NCI-H82 treated with DMSO at 0.1 percent for 48 hours (cell line): ENCODE data around the gene SERAC1.
"Not testable (repeated sequence)": the region's sequence is repeated elsewhere in the genome, so short reads cannot be mapped to it uniquely, and the experiment has no call there.

Experiments
- DNase-seq: peaks from one replicate; lab custom pipeline; 2025; ENCODE audit not compliant: unreplicated experiment; lab: John Stamatoyannopoulos, UW

SERAC1 gene

DNA sequence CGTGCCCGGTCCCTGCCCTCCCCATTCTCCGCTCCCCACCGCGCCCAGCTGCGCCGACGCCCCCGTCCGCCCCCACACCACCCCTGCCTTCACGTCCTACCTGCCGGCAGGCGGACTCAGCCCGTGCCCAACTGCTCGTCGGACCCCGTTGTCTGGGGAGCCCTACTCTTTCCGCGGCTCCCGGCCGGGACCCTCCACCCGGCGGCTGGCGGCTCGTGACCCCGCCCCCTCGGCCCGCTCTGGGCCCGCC, at the start of gene SERAC1:
Gene SERAC1, minus strand, starts transcription at position 223 of the 250 bp plus-strand sequence. CDS start 9,899 bp downstream, outside the sequence.
- no peak for DNase-seq

DNA sequence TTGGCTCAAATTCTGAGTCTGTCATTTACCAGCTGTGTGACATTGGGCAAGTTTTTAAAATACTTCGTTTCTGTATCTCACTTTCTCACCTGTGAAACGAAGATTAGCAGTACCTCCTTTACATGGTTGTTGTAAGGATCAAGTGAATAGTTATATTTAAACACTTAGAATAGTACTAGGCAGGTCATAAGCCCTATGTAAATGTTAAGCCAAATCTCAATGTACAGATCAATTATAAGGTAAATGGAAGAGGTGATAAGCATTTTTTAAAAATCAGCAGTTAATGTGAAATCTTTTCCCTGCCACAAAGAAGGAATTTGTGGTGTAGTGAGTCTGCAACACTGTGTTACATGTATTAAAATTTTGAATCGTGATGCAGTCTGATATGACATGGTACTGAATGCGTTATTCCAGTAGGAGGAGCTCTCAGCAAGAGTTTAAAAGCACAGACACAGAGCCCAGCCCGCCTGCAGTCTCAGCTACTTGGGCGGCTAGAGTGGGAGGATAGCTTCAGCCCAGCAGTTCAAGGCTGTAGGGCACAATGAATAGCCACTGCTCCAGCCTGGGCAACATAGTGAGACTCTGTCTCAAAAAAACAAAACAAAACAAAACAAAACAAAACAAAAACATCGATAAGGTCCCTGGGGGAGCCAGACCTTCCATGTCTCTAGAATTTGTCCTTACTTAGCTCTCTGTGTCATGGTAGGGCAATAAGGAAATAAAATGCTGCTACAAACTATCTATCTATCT, 46.0 kb upstream of the SERAC1 start:
- peak; percentile 74 for DNase-seq

DNA sequence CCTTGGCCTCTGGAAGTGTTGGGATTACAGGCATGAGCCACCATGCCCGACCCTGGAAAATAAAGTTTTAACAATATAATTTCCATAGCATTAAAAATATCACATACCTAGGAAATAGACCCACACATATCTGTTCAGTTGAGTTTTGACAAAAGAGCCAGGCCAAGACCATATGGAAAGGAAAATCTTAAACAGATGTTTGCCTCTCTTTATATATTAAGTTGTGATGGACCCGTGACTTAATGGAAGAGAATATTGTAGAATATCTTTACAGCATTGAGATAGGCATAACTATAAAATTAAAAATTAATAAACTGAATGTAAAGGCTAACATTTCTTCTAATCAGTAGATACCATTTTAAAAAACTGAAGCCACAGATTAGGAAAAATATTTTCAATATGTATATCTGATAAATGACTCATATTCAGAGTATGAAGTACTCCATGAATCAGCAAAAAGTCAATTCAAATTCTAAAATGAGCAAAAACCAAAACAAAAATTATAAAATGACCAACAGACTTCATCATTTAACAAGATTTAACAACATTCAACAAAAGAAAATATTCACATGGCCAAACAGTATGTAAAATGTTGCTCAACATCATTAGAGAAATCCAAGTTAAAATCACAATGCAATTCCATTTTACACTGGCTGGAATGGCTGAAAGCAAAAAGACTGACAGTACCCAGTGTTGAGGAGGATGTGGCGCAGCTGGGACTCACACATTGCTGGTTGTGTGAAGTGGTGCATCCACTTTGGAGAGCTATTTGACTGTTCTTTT, 43.4 kb upstream of the SERAC1 start:
- no peak for DNase-seq

DNA sequence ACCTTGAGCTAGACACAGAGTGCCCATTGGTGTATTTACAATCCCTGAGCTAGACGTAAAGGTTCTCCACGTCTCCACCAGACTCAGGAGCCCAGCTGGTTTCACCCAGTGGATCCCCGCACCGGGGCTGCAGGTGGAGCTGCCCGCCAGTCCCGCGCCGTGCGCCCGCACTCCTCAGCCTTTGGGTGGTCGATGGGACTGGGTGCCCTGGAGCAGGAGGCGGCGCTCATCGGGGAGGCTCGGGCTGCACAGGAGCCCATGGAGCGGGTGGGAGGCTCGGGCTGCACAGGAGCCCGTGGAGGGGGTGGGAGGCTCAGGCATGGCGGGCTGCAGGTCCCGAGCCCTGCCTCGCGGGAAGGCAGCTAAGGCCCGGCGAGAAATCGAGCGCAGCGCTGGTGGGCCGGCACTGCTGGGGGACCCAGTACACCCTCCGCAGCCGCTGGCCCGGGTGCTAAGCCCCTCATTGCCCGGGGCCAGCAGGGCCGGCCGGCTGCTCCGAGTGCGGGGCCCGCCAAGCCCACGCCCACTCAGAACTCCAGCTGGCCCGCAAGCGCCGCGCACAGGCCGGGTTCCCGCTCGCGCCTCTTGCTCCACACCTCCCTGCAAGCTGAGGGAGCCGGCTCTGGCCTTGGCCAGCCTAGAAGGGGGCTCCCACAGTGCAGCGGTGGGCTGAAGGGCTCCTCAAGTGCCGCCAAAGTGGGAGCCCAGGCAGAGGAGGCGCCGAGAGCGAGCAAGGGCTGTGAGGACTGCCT, 41.7 kb upstream of the SERAC1 start:
- not testable (repeated sequence) for DNase-seq

DNA sequence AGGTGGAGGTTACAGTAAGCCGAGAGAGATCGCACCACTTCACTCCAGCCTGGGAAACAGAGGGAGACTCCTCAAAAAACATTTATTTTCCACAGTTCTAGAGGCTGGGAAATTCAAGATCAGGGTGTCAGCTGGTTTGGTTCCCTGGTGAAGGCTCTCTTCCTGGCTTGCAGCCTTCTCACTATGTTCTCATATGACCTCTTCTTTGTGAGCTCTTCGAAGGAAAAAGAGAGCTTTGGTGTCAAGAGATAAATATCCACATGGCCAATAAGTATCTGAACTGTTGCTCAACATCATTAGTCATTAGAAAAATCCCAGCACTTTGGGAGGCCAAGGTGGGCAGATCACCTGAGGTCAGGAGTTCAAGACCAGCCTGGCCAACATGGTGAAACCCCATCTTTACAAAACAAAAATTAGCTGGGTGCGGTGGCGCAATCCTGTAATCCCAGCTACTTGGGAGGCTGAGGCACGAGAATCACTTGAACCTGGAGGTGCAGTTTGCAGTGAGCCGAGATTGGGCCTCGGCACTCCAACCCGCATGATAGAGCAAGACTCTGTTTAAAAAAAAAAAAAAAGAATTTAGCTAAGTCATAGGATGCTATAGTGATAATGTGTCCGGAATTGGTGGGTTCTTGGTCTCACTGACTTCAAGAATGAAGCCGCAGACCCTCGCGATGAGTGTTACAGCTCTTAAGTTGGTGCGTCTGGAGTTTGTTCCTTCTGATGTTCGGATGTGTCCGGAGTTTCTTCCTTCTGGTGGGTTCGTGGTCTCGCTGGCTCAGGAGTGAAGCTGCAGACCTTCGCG, 40.4 kb upstream of the SERAC1 start:
- not testable (repeated sequence) for DNase-seq

DNA sequence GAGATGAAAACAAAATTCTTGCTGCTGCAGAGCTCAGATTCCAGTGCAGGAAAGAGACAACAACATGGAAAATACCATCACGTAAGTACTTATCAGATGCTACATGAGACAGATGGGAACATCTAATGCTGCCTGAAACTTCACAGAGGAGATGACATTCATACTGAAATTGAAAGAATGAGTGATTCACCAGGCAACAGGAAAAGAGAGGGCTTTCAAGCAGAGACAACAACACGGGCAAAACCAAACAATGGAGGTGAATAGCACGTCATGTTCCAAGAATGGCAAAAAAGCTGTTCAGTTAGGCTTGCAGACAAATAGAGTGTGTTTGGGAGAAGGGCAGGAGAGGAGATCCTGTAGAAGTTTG, 39.3 kb upstream of the SERAC1 start:
- no peak for DNase-seq

DNA sequence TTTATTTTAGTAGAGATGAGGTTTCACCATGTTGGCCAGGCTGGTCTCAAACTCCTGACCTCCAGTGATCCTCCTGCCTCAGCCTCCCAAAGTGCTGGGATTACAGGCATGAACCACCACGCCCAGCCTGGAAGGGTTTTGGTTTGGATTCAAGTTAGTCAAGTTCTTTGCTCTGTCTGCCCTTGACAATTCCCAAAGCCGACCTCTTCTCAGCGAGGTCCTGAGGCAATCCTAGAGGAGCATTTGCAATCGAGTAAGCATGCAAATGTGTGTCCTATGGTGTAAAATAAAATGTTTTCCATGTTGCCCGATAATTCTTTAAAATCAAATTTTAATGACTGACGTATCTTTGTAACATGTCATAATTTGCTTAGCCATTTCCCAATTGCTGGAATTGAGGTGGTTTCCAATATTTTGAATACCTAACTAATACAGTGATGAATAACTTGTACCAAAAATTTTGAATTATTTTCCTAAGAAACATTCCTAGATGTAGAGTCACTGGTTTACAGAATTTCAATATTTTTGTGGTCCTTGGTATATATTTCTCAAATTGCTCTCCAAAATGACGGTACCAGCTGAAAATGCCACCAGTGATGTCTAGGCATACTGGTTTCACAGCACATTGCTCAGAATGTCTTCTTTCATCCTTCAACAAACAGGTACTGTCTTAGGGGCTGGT, 38.8 kb upstream of the SERAC1 start:
- DNase-seq, result no peak

DNA sequence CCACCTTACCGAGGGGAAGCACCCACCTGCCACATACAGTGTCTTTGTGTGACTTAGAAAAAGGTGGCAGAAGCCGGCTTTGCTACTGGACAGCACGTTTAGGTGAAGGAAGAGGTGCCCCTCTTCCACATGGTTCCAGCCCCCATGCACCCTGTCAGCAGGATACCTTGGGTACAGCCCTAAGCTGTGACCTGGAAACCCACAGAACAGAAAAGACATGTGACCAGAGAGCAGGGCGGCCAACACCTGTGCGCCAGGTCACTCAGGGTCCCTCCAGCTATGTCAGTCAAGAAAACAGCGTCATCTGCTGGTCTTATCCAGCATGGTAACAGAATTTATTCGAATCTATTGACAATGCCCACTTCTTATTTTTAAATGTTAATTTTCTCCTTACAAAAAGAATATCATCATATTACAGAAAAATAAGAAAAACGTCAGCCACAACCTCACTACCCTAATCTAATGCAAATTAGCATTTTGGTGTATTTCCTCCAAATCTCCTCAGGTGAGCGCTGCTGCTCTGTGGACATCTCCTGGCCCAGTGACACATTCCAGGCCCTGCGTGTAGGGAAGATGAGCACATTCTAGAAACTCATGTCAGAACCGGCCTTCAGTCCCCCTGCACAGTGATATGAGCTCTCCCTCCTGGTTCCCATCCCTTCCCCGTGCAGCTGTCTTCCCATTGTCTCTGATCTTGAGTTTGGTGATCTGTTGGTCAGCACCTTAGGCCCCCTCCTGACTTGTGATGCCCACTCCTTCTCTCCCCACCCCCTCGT, 37.3 kb upstream of the SERAC1 start:
- no peak for DNase-seq

DNA sequence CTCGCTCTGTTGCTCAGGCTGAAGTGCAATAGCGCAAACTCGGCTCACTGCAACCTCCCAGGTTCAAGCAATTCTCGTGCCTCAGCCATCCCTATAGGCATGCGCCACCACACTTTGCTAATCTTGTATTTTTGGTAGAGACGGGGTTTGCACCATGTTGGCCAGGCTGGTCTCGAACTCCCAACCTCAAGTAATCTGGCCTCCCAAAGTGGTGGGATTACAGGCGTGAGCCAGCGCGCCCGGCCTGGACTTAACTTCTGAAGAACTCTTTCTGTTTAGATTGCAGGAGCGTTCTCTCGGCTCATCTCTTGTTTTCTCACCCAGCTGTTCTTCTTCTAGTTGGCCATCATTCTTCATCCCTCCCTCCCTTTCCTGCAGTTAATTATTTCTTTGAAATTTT, 30.4 kb upstream of the SERAC1 start:
- DNase-seq, result no peak

DNA sequence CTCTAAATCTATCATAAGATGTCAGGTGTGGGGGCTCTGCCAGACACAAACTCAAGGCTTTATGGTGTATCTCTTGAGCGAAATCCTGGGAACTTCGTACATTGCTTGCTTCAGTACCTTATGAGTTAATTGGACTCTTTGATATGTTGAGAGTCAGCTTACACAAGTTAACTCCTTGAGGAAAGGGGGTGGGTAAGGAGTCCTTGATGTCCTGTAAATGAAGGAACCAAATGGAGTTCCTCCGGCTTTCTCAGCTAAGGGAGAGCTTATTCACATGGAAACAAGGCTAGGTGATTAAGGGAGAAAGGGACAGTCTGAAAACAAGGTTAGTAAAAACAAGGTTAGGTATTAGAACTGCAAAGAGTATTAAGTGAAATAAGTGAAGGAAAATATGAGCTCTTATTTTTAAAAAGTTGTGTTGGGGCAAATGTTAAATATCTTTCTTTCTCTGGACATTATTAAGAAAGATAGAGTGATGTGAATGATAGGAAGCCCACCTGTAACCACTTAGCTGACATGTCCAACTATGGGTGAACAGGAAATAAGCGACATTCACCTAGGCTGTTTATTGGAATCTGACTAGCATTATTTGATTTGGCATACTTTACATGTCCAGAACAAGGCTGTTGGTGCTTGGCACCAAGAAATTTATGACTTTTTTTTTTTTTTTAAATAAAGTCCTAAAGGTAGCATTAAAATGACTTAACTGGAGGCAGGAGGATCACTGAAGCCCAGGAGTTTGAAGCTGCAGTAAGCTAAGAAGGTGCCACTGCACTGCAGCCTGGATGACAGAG, 26.6 kb upstream of the SERAC1 start:
- no peak for DNase-seq

DNA sequence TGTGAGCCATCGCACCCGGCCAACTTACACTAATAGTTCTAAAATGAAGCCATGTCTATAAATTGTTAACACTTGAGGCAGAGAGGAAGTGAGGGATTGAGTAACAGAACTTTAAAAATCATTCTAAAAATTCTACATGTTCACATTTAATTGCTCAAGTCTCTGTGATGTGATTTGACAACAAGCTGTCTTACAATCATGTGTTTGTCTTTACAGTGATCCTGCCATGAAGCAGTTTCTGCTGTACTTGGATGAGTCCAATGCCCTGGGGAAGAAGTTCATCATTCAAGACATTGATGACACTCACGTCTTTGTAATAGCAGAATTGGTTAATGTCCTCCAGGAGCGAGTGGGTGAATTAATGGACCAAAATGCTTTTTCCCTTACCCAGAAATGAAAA, 23.7 kb upstream of the SERAC1 start:
- DNase-seq, result no peak

DNA sequence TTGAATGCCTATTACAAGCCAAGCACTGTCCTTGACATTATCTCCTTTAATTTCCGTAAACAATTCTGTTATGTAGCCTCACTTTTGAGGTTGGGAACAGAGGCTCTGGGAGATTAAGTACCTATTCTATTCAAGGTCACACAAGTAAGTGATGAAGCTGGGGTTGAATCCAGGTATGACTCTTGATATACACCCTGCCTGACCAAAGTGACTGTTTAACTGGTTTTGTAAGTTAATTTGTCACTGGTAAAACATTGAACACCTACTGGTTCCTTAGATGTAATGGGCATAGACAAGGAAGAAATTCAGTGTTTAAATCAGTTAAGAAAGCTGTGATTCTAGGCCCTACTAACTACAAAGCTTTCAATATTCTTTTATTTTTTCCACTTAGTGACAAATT, 23.0 kb upstream of the SERAC1 start:
- DNase-seq, result no peak

DNA sequence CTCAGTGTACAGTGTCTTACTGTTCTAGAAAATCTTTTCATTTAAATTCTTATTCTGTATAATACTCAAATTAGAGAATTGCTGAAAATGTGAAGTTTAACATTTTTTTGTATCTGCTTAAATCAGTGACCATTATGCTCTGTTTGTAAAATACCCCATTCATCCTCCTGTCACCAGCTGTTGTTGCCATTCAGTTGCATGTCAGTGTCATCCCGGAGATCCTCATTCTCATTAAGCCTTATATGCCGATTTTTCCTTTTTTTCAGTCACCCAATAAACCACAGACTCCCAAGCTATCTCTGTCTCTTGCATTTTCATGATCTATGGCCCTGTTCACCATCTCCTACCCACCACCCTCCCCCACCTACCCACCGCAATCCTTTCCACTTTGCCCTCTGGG, 20.5 kb upstream of the SERAC1 start:
- DNase-seq, result no peak

DNA sequence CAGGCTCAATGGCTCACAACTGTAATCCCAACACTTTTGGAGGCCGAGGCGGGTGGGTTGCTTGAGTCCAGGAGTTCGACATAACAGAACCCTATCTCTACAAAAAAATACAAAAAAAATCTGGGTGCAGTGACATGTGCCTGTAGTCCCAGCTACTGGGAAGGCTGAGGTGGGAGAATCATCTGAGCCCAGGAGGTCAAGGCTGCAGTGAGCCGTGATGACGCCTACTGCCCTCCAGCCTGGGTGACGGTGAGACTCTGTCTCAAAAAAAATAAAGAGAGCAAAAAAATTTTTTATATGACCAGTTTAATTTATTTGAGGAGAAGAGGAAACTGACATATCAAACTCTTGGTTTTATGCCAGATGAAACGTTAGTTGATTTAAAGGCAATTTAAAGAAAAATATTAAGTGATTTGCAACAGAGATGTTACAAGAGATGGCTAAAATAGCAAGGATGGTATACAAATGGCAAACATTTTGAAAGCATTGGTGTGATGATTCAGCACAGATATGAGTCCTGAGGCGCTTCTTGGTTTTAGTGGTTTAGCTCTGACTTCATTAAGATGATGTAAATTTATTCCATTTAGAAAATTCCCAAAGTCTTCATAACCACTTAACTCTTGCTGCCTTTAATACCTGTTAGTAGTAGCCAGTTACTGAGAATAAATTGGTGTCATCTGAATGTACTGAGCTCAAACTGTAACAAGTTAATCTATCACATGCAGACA, 17.8 kb upstream of the SERAC1 start:
- DNase-seq, result no peak

DNA sequence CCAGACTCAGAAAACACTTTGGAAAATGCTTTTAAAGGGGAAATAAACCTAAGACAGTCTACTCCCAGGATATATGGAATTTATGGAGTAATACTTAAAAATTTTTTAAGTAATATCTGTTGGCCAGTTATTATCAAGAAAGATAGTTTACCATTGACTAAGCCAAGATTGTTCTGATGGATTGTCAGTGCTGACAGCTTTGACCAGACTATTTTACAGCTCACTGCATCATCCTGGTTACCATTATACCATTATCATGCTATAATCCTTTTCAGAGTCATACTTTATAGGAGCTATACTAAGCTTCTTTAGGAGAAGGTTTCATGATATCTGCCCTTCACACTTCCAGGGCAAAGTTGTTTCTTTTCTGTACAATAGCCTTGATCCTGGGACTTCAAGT, 16.5 kb upstream of the SERAC1 start:
- DNase-seq, result no peak

DNA sequence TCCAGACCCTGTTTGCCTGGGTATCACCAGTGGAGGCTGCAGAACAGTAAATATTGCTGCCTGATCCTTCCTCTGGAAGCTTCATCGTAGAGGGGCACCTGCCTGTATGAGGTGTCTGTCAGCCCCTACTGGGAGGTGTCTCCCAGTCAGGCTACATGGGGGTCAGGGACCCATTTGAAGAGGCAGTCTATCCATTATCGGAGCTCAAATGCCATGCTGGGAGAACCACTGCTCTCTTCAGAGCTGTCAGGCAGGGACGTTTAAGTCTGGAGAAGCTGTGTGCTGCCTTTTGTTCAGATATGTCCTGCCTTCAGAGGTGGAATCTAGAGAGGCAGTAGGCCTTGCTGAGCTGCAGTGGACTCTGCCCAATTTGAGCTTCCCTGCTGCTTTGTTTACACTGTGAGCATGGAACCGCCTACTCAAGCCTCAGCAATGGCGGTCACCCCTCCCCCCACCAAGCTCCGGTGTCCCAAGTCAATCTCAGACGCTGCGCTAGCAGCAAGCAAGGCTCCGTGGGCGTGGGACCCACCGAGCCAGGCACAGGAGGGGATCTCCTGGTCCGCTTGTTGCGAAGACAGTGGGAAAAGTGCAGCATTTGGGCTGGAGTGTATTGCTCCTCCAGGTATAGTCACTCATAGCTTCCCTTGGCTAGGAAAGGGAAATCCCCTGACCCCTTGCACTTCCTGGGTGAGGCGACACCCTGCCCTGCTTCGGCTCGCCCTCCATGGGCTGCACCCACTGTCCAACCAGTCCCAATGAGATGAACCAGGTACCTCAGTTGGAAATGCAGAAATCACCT, 15.3 kb upstream of the SERAC1 start:
- not testable (repeated sequence) for DNase-seq

DNA sequence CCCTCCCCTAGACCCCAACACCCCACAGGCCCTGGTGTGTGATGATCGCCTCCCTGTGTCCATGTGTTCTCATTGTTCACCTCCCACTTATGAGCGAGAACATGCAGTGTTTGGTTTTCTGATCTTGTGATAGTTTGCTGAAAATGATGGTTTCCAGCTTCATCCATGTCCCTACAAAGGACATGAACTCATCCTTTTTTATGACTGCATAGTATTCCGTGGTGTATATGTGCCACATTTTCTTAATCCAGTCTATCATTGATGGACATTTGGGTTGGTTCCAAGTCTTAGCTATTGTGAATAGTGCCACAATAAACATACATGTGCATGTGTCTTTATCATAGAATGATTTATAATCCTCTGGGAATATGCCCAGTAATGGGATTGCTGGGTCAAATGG, 9.7 kb upstream of the SERAC1 start:
- DNase-seq, result not testable (repeated sequence)

DNA sequence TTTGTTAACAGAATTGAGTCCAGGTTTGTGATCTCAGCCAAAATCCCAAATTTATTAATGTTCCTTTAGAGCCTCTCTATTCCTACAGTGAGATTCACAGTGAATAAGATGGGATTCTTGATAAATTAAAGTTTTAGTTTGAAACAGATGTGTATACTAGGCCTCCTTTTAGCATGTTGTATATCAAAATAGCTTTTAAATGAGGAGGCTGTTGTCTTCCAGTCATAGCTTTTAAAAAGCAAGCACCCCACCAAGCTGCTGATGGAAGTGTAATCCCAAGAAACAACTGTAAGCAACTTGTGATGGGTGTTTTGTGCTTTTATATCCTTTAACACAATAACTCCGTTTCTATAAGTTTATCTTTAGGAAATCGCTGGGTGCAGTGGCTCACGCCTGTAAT, 7.0 kb upstream of the SERAC1 start:
- DNase-seq, result no peak
